ENCODE measurements around the gene ZBTB7B. TPM values are rescaled to one million over a fixed set of nuclear protein-coding genes. Genes with fewer than 3 reads are reported as not detected.

Gene ZBTB7B
- total and polyA plus RNA-seq, 9 of the 15 experiments (the other 6 are each of a cell fraction or from before 2014, with no cell fraction given) = 0.04 to 46.5 (median 15.2) TPM

GRCh38 chr1:155010211-155010918, 7.8 kb downstream of the ZBTB7B start:
- Histone ChIP-seq H3K9me3 (replicated peaks; ENCODE audit: control insufficient read depth, insufficient read depth, low read depth, low read length) (no peaks in the 10 kb centered on the region), H3K9me1 (ENCODE audit: control insufficient read depth, insufficient read depth, low read length) (no peaks in the 10 kb centered on the region), H3K4me2 (ENCODE audit: insufficient read depth, low read length) (no peak overlapping the region), H3K27ac (ENCODE audit: extremely low read depth, low read depth, low read length) (no peak overlapping the region; the same call in 2 of the 3 replicates), H2AFZ (ENCODE audit: low read depth, low read length) (no peak overlapping the region), H3K4me3 (no peak overlapping the region), H3K79me2 (ENCODE audit: control insufficient read depth, insufficient read depth, low read length) (peaks cover 82% of the 10 kb centered on the region), H3K9ac (ENCODE audit: insufficient read depth in 1 of 2, low read depth in 2 of 2, low read length in 2 of 2) (peak overlapping the region in 1 of 2 experiments; percentile 85; a peak in 1 of 4 replicates), H4K20me1 (replicated peaks; ENCODE audit: control insufficient read depth, insufficient read depth, low read length) (peaks cover 3% of the 10 kb centered on the region), H3K27me3 (ENCODE audit: control insufficient read depth in 2 of 2, insufficient read depth in 2 of 2, low read length in 2 of 2) (no peaks in the 10 kb centered on the region), H3K4me1 (replicated peaks in 1 of 2; ENCODE audit: control insufficient read depth in 2 of 2, insufficient read depth in 2 of 2, low read length in 2 of 2) (peaks cover 81 to 86% of the 10 kb centered on the region in 2 experiments), H3K36me3 (ENCODE audit: control insufficient read depth, insufficient read depth, low read length) (peaks cover 74% of the 10 kb centered on the region; the same call in 2 of the 3 replicates)
- no peak for DNase-seq (ENCODE audit: extremely low read depth in 1 of 4, low spot score in 3 of 4)
- no peak for FAIRE-seq
- in situ Hi-C loops (cut with MboI) (no loop called here), intact Hi-C loops (cut with micrococcal nuclease) (no loop called here)
- BruUV-seq (replicated peaks) = no TSS peak
- CTCF ChIA-PET (ENCODE audit: low intra/inter-chr PET ratio) = no interaction called here
- POLR2A ChIA-PET = interaction anchor here (0.7 to 1.3 kb wide), 2 partner anchors 9 to 41 kb away, joined by 5 read pairs; partner anchors contain the start of gene ADAM15
- 16% methylated on average over 8 of the region's 11 CpGs for WGBS (ENCODE audit: insufficient coverage, low coverage, missing lambda C conversion rate)
- TF ChIP-seq ILF3 (IDR thresholded peaks at IDR 0.05; ENCODE audit: borderline replicate concordance) = no peak
- no peak for TF ChIP-seq PRMT5 (CRISPR knock-in tag; IDR thresholded peaks at IDR 0.05)
- TF ChIP-seq MLLT1 (IDR thresholded peaks at IDR 0.05) = no peak
- TF ChIP-seq SPI1 (IDR thresholded peaks at IDR 0.05; ENCODE audit: borderline replicate concordance, low read depth, low read length) = peak; percentile 49; the same call in 1 of the 2 replicates
- TF ChIP-seq ZNF740 (CRISPR knock-in tag; IDR thresholded peaks at IDR 0.05) = no peak
- peak in 1 of 2 experiments; percentile 61; a peak in 1 of 4 replicates for TF ChIP-seq ZNF740 (tag; IDR thresholded peaks at IDR 0.05)
- ATAC-seq = no peak

Data from K562 (cell line).